OCI-LY1 (cell line): ENCODE results near the gene CDK17.

ENCODE experiments used
- CTCF ChIP-seq: fragments of 200-600 bp; sonication (generic), shearing (Covaris generic); IDR thresholded peaks from 2 replicates; pipeline ENCODE4 v1.5.1; 2017; ENCODE audit warnings: mild to moderate bottlenecking, antibody characterized with exemption, low read length, moderate library complexity, mixed read lengths
- EZH2 ChIP-seq: fragments of 200-600 bp; sonication (generic), shearing (Covaris generic); IDR thresholded peaks from 2 replicates; pipeline ENCODE4 v1.8.0; 2017; ENCODE audit warnings: borderline replicate concordance, mixed run types, mild to moderate bottlenecking, antibody characterized with exemption, low read length, moderate library complexity, mixed read lengths

GRCh38 chr12:96295532-96296160 is 104.6 kb downstream of the CDK17 start:
- TF ChIP-seq CTCF (no peak), EZH2 (no peak)
